Stimulated activated CD8-positive, alpha-beta memory T cell treated with anti-CD3 and anti-CD28 coated beads, Interleukin-12 subunit alpha, Interleukin-12 subunit beta, amount 100 ng/mL, for 24 hours (primary cell): ENCODE measurements around the gene SPATA20.

Experiments
- DNase-seq: peaks from one replicate; pipeline ENCODE4 v3.0.0-alpha.2; 2020; ENCODE audit errors: extremely low read depth

The SPATA20 gene

GRCh38 chr17:50559674-50560184 is 12.8 kb downstream of the SPATA20 start:
- no peak for DNase-seq

DNA sequence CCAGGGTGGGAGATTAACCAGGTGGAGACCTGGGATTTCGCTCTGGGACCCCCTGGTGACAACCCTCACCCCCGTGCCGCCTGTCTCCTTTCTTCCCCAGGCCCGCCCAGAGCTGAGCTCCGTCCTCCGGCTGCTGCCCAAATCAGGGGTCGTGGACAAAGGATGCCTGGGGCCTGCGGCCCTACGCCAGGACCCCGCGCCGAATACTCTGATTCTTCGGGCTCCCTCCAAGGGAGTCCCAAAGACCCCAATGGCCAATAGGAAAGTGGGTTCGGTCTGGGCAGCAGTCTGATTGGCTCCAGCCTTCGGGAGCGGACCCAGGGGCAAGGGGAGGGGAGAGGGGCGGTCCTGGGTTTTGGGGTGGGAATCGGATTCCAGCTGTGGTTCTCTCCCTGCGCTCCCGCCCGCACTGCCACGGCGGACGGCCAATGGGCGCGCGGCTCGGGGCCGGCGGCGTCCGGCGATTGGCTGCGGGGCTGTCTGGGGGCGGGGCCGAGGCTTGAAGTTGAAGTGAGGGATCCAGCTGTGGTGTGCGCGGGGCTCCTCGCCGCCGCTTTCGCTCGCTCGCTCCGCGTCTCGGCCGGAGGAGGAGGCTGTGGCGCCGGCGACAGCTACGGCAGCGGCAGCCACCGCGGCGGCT is 13.3 kb downstream of the SPATA20 start, which contains the start of gene CACNA1G:
Gene CACNA1G, plus strand, starts transcription at position 531 of the 640 bp plus-strand sequence. CDS start 745 bp downstream, outside the sequence.
- DNase-seq, result peak; percentile 61

- DNase-seq, result no peak
These were observed 14.2 kb downstream of the SPATA20 start for GRCh38 chr17:50560931-50561745.

GRCh38 chr17:50561746-50562141 is 14.8 kb downstream of the SPATA20 start:
- DNase-seq, result no peak

- DNase-seq, result no peak
These were observed 15.5 kb downstream of the SPATA20 start for GRCh38 chr17:50562242-50563091.

DNA sequence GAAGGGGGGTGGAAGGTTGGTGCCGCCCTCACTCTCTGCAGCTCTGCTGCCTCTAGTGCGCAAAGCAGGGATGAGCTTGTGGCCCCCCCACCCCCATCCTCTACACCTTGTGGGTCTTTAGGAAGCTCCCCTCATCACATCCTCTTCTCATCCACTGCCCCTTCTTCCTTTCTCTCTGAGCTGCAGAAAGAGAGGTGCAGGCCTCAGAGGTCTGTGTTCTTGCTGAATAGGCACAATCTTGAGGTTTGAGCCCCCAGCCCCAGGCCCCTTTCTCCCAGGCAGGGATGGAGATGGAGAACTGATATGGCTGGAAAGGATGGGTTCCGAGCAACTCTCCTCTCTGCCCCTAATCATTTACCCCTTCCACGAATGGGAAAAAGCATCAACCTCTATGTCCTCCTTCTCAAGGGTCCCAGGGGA is 16.1 kb downstream of the SPATA20 start:
- no peak for DNase-seq

GRCh38 chr17:50564916-50565315 is 17.9 kb downstream of the SPATA20 start:
- no peak for DNase-seq

- no peak for DNase-seq
These were observed 18.7 kb downstream of the SPATA20 start for GRCh38 chr17:50565402-50566350.

- no peak for DNase-seq
These were observed 19.9 kb downstream of the SPATA20 start for GRCh38 chr17:50566886-50567285.

- DNase-seq, result no peak
These were observed 21.7 kb downstream of the SPATA20 start for GRCh38 chr17:50568659-50569058.

DNA sequence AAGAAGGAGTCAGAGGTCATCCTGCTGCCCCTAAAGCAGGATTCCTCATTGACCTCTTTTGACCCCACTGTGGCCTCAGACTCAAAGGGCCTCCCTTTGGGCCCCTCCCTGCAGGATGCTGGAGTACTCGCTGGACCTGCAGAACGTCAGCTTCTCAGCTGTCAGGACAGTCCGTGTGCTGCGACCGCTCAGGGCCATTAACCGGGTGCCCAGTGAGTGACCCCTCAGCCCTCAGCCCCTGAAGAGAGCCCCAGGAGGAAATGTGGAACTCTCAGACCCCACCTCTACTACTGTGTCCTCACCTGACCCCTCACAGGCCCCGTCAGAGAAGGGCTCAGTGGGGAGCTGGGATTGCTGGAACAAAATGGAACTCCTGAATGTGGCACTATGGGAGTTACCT is 22.6 kb downstream of the SPATA20 start:
- no peak for DNase-seq

GRCh38 chr17:50570032-50570431 is 23.1 kb downstream of the SPATA20 start:
- DNase-seq, result no peak

- no peak for DNase-seq
These were observed 23.6 kb downstream of the SPATA20 start for GRCh38 chr17:50570528-50570927.

GRCh38 chr17:50571681-50572080 is 24.7 kb downstream of the SPATA20 start:
- DNase-seq, result no peak

GRCh38 chr17:50572541-50572940 is 25.6 kb downstream of the SPATA20 start:
- no peak for DNase-seq

DNA sequence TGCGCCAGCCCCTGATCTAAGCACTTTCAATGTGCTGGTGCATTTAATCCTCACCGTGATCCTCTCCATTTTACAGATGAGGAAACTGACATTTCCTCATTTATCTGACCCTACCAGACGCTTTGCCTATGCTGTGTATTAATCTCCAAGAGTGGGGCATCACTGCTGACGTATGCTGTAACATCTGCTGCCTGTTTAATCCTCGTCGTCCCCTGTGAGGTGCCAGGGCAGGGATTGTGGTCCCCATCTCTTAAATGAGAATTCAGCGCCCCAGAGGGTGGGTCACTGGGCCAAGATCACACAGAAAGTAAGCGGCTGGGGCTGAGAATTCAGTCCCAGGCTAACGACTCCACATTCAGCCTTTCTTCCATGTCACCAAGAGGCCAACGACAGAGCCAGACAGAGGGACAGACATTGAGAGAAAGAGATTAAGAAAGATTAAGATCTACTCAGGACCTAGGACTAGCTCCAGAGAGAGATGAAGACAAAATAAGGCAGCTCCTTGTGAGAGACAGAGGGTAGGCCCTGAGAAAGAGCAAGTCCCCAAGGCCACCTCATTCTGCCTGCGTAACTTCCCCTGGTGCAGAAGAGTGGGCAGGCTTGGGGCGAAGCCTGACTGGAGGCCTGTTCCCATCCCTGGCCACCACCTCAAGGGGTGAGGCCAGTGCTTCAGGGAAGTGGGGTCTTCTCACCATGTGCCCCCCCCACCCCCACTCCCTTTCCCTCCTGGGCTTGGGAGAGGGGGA is 27.1 kb downstream of the SPATA20 start:
- DNase-seq, result no peak

- DNase-seq, result no peak
These were observed 28.7 kb downstream of the SPATA20 start for GRCh38 chr17:50575581-50576210.

- DNase-seq, result no peak
These were observed 29.9 kb downstream of the SPATA20 start for GRCh38 chr17:50576864-50577263.

GRCh38 chr17:50577451-50577954 is 30.5 kb downstream of the SPATA20 start:
- no peak for DNase-seq
